Measurements from ENCODE around the gene OGDH. TPM values are rescaled to one million over a fixed set of nuclear protein-coding genes. Genes with fewer than 3 reads are reported as not detected.

The OGDH gene
- total and polyA plus RNA-seq, 2 experiments from 2014 or later = 13.5 to 76.9 TPM

DNA sequence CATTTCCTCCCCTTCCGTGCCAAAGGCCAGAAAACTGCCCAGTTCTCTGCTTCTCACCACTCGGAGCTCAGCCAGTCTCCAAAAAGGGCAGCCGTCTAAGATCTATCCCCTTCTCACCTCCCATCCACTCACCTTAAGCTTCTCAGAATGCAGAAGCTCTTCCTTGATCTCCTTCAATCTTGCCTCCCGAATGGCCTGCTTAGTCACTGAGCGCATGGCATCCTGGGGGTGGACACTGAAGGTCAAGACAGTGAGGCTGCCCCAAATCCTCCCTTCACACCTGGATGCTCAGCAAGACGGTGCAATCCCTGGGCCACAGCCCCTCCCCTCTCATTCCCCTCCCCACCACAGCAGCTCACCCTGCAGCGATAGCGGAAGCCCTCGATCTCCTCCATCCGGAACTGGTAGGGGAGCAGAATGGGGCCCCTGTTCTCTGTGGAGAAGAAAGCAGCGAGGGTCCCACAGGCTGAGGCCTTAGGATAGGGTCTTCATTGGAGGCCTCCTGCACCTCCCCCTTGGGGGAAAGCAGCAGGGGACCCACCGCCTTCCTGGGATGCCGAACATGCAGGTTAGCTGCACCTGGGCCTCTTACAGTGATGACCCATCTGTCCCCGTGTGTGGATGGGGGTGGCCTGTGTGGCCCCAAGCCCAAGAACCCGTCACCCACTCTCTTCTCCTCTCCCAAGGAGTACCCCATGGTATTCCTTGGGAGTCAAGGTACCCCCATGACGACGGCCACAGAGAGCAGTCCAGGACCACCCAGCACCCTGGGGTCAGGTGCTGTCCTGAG is 37.5 kb upstream of the OGDH start:
- Histone ChIP-seq H3K79me2 (replicated peaks; ENCODE audit: insufficient read depth) (peaks cover 19% of the 10 kb centered on the region), H4K20me1 (replicated peaks; ENCODE audit: insufficient read depth) (no peaks in the 10 kb centered on the region), H3F3A (replicated peaks; ENCODE audit: low read depth) (peaks cover 17% of the 10 kb centered on the region; the same call in 1 of the 2 replicates), H3K4me3 (no peak overlapping the region), H3K36me3 (ENCODE audit: insufficient read depth) (peaks cover 50% of the 10 kb centered on the region), H3K9me2 (ENCODE audit: insufficient read depth) (no peaks in the 10 kb centered on the region), H3K4me1 (ENCODE audit: insufficient read depth) (peaks cover 6% of the 10 kb centered on the region; the same call in 1 of the 2 replicates), H3K4me2 (no peak overlapping the region), H3K27ac (ENCODE audit: low read depth) (no peak overlapping the region), H2AFZ (no peak overlapping the region), H3K27me3 (ENCODE audit: insufficient read depth) (no peaks in the 10 kb centered on the region)
- ATAC-seq (no peak), DNase-seq (ENCODE audit: low spot score) (no peak)
- Mint-ChIP-seq H3K27me3 (ENCODE audit: insufficient read depth, low read depth, poor library complexity) (peaks cover 17% of the 10 kb centered on the region), H3K9me3 (no peaks in the 10 kb centered on the region; the same call in 2 of the 3 replicates), H3K36me3 (ENCODE audit: low read depth) (peaks cover 93% of the 10 kb centered on the region), H3K27ac (no peak overlapping the region), H3K4me3 (no peak overlapping the region), H3K4me1 (peaks cover 8% of the 10 kb centered on the region; the same call in 2 of the 3 replicates)
- TF ChIP-seq, protein P1, sequence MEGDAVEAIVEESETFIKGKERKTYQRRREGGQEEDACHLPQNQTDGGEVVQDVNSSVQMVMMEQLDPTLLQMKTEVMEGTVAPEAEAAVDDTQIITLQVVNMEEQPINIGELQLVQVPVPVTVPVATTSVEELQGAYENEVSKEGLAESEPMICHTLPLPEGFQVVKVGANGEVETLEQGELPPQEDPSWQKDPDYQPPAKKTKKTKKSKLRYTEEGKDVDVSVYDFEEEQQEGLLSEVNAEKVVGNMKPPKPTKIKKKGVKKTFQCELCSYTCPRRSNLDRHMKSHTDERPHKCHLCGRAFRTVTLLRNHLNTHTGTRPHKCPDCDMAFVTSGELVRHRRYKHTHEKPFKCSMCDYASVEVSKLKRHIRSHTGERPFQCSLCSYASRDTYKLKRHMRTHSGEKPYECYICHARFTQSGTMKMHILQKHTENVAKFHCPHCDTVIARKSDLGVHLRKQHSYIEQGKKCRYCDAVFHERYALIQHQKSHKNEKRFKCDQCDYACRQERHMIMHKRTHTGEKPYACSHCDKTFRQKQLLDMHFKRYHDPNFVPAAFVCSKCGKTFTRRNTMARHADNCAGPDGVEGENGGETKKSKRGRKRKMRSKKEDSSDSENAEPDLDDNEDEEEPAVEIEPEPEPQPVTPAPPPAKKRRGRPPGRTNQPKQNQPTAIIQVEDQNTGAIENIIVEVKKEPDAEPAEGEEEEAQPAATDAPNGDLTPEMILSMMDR (conservative IDR thresholded peaks at IDR 0.05; ENCODE audit: low read depth in 2 of 2) = no peak
- no peak for TF ChIP-seq EZH2 (IDR thresholded peaks at IDR 0.05; ENCODE audit: low read depth, unreplicated experiment)

DNA sequence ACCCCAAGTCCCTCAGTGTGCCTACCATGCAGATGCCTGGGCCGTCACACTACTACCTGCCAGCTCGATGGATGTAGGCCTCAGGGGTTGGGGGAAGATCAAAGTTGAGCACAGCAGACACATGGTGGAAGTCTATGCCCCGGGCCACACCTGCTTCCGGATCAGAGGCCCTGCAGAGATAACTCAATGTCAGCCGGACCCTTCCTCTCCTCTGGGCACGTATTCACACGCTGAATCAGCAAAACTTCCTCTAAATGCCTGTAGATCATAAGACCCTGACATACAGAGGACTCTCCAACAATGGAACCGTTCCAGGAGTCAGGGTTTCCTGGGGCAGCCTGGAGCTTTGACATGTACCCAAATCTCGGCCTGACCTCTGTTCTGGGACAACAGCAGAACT is 36.5 kb upstream of the OGDH start:
- peaks cover 83% of the 10 kb centered on the region for H3K36me3 Mint-ChIP-seq (ENCODE audit: low read depth)
- DNase-seq (ENCODE audit: low spot score) (no peak), ATAC-seq (no peak)
- H3K27ac Mint-ChIP-seq = no peak overlapping the region
- H3K4me1 Mint-ChIP-seq = peaks cover 15% of the 10 kb centered on the region
- H3K9me2 ChIP-seq (ENCODE audit: insufficient read depth) = no peaks in the 10 kb centered on the region
- no peak for TF ChIP-seq STAT1 (IDR thresholded peaks at IDR 0.05; ENCODE audit: unreplicated experiment)
- no peak overlapping the region for H3K27ac ChIP-seq (ENCODE audit: low read depth)
- H3K4me3 ChIP-seq = no peak overlapping the region
- H3K9me3 Mint-ChIP-seq = no peaks in the 10 kb centered on the region; the same call in 2 of the 3 replicates
- H3F3A ChIP-seq (replicated peaks; ENCODE audit: low read depth) = peaks cover 22% of the 10 kb centered on the region
- H3K79me2 ChIP-seq (replicated peaks; ENCODE audit: insufficient read depth) = peaks cover 19% of the 10 kb centered on the region
- H3K27me3 ChIP-seq (ENCODE audit: insufficient read depth) = no peaks in the 10 kb centered on the region
- peaks cover 45% of the 10 kb centered on the region for H3K36me3 ChIP-seq (ENCODE audit: insufficient read depth)
- no peak overlapping the region for H3K4me2 ChIP-seq
- H3K4me1 ChIP-seq (ENCODE audit: insufficient read depth) = peaks cover 13% of the 10 kb centered on the region
- no peak overlapping the region for H2AFZ ChIP-seq
- peaks cover 19% of the 10 kb centered on the region for H3K27me3 Mint-ChIP-seq (ENCODE audit: insufficient read depth, low read depth, poor library complexity)
- no peak overlapping the region for H3K4me3 Mint-ChIP-seq
- H4K20me1 ChIP-seq (replicated peaks; ENCODE audit: insufficient read depth) = no peaks in the 10 kb centered on the region

DNA sequence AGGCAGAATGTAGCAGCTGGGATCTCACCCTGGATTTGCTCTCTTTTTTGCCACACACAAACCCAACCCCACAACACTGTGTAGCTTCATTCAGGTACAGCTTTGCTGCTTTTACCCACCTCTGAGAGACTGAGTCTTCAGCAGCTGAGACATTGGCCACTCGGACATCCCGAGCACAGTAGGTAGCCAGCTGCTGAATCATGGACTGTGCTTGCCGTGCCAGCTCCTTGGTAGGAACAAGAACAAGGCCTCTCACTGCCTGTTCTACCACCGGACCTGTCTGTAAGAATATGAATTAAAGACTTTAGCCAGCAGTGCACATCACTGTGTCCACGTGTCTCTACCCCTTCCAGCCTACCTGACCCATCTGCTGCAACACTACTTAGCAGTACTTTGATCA is 33.7 kb upstream of the OGDH start:
- Histone ChIP-seq H3K9me2 (ENCODE audit: insufficient read depth) (no peaks in the 10 kb centered on the region), H3K27me3 (ENCODE audit: insufficient read depth) (no peaks in the 10 kb centered on the region), H3K4me2 (peak overlapping the region; percentile 100), H3K27ac (ENCODE audit: low read depth) (no peak overlapping the region), H3K4me3 (peak overlapping the region; percentile 94), H3F3A (replicated peaks; ENCODE audit: low read depth) (peaks cover 16% of the 10 kb centered on the region), H2AFZ (no peak overlapping the region), H4K20me1 (replicated peaks; ENCODE audit: insufficient read depth) (peaks cover 5% of the 10 kb centered on the region; the same call in 1 of the 2 replicates), H3K4me1 (ENCODE audit: insufficient read depth) (peaks cover 15% of the 10 kb centered on the region), H3K36me3 (ENCODE audit: insufficient read depth) (peaks cover 39% of the 10 kb centered on the region), H3K79me2 (replicated peaks; ENCODE audit: insufficient read depth) (peaks cover 19% of the 10 kb centered on the region)
- Mint-ChIP-seq H3K9me3 (no peaks in the 10 kb centered on the region; the same call in 2 of the 3 replicates), H3K27me3 (ENCODE audit: insufficient read depth, low read depth, poor library complexity) (peaks cover 16% of the 10 kb centered on the region), H3K4me1 (peaks cover 18% of the 10 kb centered on the region), H3K36me3 (ENCODE audit: low read depth) (peaks cover 69% of the 10 kb centered on the region), H3K4me3 (peak overlapping the region; percentile 98), H3K27ac (peak overlapping the region; percentile 98)
- ATAC-seq (no peak), DNase-seq (ENCODE audit: low spot score) (no peak)
- TF ChIP-seq, protein P2, sequence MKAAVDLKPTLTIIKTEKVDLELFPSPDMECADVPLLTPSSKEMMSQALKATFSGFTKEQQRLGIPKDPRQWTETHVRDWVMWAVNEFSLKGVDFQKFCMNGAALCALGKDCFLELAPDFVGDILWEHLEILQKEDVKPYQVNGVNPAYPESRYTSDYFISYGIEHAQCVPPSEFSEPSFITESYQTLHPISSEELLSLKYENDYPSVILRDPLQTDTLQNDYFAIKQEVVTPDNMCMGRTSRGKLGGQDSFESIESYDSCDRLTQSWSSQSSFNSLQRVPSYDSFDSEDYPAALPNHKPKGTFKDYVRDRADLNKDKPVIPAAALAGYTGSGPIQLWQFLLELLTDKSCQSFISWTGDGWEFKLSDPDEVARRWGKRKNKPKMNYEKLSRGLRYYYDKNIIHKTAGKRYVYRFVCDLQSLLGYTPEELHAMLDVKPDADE (IDR thresholded peaks at IDR 0.05) = no peak
- no peak for TF ChIP-seq EZH2phosphoT487 (IDR thresholded peaks at IDR 0.05; ENCODE audit: unreplicated experiment)
- TF ChIP-seq, protein P3, sequence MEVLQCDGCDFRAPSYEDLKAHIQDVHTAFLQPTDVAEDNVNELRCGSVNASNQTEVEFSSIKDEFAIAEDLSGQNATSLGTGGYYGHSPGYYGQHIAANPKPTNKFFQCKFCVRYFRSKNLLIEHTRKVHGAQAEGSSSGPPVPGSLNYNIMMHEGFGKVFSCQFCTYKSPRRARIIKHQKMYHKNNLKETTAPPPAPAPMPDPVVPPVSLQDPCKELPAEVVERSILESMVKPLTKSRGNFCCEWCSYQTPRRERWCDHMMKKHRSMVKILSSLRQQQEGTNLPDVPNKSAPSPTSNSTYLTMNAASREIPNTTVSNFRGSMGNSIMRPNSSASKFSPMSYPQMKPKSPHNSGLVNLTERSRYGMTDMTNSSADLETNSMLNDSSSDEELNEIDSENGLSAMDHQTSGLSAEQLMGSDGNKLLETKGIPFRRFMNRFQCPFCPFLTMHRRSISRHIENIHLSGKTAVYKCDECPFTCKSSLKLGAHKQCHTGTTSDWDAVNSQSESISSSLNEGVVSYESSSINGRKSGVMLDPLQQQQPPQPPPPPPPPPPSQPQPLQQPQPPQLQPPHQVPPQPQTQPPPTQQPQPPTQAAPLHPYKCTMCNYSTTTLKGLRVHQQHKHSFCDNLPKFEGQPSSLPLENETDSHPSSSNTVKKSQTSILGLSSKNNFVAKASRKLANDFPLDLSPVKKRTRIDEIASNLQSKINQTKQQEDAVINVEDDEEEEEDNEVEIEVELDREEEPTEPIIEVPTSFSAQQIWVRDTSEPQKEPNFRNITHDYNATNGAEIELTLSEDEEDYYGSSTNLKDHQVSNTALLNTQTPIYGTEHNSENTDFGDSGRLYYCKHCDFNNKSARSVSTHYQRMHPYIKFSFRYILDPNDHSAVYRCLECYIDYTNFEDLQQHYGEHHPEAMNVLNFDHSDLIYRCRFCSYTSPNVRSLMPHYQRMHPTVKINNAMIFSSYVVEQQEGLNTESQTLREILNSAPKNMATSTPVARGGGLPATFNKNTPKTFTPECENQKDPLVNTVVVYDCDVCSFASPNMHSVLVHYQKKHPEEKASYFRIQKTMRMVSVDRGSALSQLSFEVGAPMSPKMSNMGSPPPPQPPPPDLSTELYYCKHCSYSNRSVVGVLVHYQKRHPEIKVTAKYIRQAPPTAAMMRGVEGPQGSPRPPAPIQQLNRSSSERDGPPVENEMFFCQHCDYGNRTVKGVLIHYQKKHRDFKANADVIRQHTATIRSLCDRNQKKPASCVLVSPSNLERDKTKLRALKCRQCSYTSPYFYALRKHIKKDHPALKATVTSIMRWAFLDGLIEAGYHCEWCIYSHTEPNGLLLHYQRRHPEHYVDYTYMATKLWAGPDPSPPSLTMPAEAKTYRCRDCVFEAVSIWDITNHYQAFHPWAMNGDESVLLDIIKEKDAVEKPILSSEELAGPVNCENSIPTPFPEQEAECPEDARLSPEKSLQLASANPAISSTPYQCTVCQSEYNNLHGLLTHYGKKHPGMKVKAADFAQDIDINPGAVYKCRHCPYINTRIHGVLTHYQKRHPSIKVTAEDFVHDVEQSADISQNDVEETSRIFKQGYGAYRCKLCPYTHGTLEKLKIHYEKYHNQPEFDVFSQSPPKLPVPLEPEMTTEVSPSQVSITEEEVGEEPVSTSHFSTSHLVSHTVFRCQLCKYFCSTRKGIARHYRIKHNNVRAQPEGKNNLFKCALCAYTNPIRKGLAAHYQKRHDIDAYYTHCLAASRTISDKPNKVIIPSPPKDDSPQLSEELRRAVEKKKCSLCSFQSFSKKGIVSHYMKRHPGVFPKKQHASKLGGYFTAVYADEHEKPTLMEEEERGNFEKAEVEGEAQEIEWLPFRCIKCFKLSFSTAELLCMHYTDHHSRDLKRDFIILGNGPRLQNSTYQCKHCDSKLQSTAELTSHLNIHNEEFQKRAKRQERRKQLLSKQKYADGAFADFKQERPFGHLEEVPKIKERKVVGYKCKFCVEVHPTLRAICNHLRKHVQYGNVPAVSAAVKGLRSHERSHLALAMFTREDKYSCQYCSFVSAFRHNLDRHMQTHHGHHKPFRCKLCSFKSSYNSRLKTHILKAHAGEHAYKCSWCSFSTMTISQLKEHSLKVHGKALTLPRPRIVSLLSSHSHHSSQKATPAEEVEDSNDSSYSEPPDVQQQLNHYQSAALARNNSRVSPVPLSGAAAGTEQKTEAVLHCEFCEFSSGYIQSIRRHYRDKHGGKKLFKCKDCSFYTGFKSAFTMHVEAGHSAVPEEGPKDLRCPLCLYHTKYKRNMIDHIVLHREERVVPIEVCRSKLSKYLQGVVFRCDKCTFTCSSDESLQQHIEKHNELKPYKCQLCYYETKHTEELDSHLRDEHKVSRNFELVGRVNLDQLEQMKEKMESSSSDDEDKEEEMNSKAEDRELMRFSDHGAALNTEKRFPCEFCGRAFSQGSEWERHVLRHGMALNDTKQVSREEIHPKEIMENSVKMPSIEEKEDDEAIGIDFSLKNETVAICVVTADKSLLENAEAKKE (CRISPR knock-in tag; IDR thresholded peaks at IDR 0.05) = no peak

Data from GM23338 (cell line).